ENCODE results near the gene ITIH6. TPM values are rescaled to one million over a fixed set of nuclear protein-coding genes. Genes with fewer than 3 reads are reported as not detected.

The ITIH6 gene
- total RNA-seq, 1 donor from 2014 or later, result not detected

DNA sequence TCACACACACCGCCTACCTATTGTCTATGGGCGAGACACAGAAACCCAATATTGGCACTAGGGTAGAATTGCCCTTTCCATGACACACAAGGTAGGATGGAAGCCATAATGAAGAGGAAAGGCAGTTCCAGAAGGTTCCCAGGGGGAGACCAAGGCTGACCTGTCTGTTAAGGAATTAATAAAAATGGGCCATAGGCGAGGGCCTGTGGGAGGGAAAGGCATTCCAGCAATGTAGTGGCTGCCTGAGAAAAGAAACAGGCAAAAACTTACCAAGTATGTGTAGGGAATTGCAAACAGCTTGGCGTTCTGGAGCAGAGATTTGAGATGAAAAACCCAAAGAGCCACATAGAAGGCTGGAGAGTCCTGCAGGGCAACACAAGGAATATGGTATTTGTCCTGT is 28.5 kb upstream of the ITIH6 start:
- H3K36me3 ChIP-seq, result no peaks in the 10 kb centered on the region
- no peak overlapping the region for H3K4me3 ChIP-seq
- no peak for DNase-seq
- H3K9me3 ChIP-seq (replicated peaks), result no peaks in the 10 kb centered on the region
- intact Hi-C loops (cut with micrococcal nuclease), result no loop called here
- no peaks in the 10 kb centered on the region for H3K4me1 ChIP-seq
- no peaks in the 10 kb centered on the region for H3K27me3 ChIP-seq (ENCODE audit: low read depth)
- TF ChIP-seq, protein P1, sequence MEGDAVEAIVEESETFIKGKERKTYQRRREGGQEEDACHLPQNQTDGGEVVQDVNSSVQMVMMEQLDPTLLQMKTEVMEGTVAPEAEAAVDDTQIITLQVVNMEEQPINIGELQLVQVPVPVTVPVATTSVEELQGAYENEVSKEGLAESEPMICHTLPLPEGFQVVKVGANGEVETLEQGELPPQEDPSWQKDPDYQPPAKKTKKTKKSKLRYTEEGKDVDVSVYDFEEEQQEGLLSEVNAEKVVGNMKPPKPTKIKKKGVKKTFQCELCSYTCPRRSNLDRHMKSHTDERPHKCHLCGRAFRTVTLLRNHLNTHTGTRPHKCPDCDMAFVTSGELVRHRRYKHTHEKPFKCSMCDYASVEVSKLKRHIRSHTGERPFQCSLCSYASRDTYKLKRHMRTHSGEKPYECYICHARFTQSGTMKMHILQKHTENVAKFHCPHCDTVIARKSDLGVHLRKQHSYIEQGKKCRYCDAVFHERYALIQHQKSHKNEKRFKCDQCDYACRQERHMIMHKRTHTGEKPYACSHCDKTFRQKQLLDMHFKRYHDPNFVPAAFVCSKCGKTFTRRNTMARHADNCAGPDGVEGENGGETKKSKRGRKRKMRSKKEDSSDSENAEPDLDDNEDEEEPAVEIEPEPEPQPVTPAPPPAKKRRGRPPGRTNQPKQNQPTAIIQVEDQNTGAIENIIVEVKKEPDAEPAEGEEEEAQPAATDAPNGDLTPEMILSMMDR (IDR thresholded peaks at IDR 0.05; ENCODE audit: borderline replicate concordance), result no peak
- no peak overlapping the region for H3K27ac ChIP-seq (replicated peaks)

DNA sequence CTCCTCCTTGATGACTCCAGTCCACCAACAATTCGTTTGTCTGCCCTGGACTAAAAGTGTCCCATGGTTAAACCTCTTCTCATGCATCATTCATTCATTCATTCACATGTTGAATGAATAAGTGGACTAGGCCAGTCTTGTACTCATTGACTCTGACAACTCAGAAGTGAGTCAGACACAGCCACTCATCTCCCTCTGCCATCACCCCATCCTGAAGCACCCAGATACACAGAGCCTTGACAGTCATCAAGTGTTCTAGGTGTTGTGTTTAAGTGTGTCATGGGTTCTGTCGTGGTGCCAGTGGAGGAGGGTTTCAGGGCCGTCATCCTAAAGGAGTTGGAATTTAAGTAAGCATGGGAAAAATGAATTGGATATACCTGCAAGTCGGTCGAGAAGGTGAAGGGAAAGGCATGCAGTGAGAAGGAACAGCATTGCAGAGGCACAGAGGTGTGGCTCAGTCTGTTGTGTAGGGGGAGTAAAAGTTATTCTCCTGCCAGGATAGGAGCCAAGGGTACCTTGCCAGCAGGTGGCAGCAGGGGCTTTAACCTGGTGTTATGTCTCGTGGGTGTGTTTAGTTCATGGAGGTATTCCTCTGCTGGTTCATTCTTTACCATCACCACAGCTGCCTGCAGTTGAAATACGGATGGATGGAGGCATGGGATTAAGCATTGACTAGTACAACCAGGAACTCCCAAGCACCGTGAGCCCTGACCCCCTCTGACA is 27.8 kb upstream of the ITIH6 start:
- H3K4me3 ChIP-seq, result no peak overlapping the region
- intact Hi-C loops (cut with micrococcal nuclease), result no loop called here
- H3K27ac ChIP-seq (replicated peaks), result no peak overlapping the region
- H3K9me3 ChIP-seq (replicated peaks), result no peaks in the 10 kb centered on the region
- TF ChIP-seq, protein P1 (IDR thresholded peaks at IDR 0.05; ENCODE audit: borderline replicate concordance), result no peak
- H3K27me3 ChIP-seq (ENCODE audit: low read depth), result no peaks in the 10 kb centered on the region
- H3K4me1 ChIP-seq, result no peaks in the 10 kb centered on the region
- H3K36me3 ChIP-seq, result no peaks in the 10 kb centered on the region
- DNase-seq, result no peak

DNA sequence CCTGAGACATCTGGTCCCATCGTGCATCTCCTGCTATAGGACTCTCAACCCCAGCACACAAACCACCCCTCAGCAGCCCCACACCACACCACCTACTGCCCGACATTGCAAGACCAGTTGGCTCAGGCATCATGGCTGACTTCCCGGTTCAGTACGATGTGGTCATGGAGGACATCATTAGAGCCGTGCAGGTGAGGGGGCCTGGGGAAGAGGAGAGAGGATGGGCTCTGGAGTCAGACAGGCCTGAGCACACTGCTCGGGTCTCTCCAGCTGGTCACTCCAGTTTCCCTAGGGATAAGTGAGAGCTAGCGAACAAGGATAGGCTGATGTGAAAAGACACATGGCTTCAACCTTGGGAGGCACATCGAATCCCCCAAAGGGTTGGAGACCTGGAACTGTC is 26.7 kb upstream of the ITIH6 start:
- TF ChIP-seq, protein P1 (IDR thresholded peaks at IDR 0.05; ENCODE audit: borderline replicate concordance), result no peak
- no peak for DNase-seq
- intact Hi-C loops (cut with micrococcal nuclease), result no loop called here
- Histone ChIP-seq H3K9me3 (replicated peaks) (no peaks in the 10 kb centered on the region), H3K4me1 (no peaks in the 10 kb centered on the region), H3K36me3 (no peaks in the 10 kb centered on the region), H3K4me3 (no peak overlapping the region), H3K27ac (replicated peaks) (no peak overlapping the region), H3K27me3 (ENCODE audit: low read depth) (no peaks in the 10 kb centered on the region)

DNA sequence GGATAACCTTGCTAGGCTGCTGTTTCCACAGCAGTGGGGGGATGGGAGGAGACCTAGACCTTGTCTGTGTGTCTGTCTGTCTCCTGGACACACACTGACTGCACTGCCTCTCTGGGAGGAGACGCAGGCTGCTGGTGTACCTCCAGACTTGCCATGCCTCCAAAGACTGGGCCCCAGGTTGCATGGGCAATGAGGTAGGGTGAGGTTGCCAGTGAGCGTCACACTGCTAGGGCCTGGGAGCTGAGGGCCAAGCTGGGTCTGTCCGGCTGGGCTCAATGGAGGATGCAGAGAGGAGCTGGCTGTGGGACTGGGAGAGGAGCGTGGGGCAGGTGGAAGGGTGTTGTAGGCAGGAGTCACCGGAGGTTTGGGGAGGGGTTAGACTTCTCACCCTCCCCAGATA is 26.1 kb upstream of the ITIH6 start:
- H3K36me3 ChIP-seq, result no peaks in the 10 kb centered on the region
- TF ChIP-seq, protein P1 (IDR thresholded peaks at IDR 0.05; ENCODE audit: borderline replicate concordance), result no peak
- H3K27me3 ChIP-seq (ENCODE audit: low read depth), result no peaks in the 10 kb centered on the region
- H3K27ac ChIP-seq (replicated peaks), result no peak overlapping the region
- H3K9me3 ChIP-seq (replicated peaks), result no peaks in the 10 kb centered on the region
- H3K4me3 ChIP-seq, result no peak overlapping the region
- H3K4me1 ChIP-seq, result no peaks in the 10 kb centered on the region
- intact Hi-C loops (cut with micrococcal nuclease), result no loop called here
- DNase-seq, result no peak

DNA sequence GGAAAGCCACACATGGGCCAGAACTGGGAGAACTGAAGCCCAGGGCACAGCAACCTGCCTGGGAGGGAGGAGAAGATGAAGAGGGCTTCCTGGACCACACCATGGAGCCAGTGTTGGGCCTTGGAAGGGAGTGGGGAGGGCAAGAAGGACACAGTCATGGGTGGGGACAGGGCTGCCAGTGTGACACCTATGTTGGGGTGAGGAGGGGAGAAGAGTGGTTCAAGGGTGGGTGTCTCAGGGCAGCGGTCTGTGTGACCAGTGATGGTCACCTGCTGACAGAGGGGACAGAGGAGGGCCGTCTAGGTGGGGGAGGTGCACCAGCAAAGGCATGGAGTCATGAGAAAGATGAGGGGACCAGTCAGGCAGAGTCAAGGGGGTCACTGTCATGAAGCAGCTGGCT is 23.3 kb upstream of the ITIH6 start:
- H3K27ac ChIP-seq (replicated peaks), result no peak overlapping the region

More for the DNA sequence above, 23.3 kb upstream of the ITIH6 start:
- H3K4me3 ChIP-seq, result no peak overlapping the region
- TF ChIP-seq, protein P1 (IDR thresholded peaks at IDR 0.05; ENCODE audit: borderline replicate concordance), result no peak
- intact Hi-C loops (cut with micrococcal nuclease), result no loop called here
- H3K4me1 ChIP-seq, result no peaks in the 10 kb centered on the region
- H3K27me3 ChIP-seq (ENCODE audit: low read depth), result no peaks in the 10 kb centered on the region
- no peaks in the 10 kb centered on the region for H3K9me3 ChIP-seq (replicated peaks)
- no peak for DNase-seq
- H3K36me3 ChIP-seq, result peaks cover 1% of the 10 kb centered on the region

Data from left ventricle myocardium inferior (tissue), 1 donor.